ENCODE data around the gene TAP1.
A peak's percentile ranks its signal among the peaks of the same experiment; 100 is the strongest.

Gene TAP1

GRCh38 chr6:32818867-32819266, 34.6 kb downstream of the TAP1 start:
- in situ Hi-C loops (cut with MboI; ENCODE audit: low pct_unique_long_range_greater_than_20kb, low sequenced_read_pairs, unreplicated experiment) = no loop called here
- TF ChIP-seq, protein P1, sequence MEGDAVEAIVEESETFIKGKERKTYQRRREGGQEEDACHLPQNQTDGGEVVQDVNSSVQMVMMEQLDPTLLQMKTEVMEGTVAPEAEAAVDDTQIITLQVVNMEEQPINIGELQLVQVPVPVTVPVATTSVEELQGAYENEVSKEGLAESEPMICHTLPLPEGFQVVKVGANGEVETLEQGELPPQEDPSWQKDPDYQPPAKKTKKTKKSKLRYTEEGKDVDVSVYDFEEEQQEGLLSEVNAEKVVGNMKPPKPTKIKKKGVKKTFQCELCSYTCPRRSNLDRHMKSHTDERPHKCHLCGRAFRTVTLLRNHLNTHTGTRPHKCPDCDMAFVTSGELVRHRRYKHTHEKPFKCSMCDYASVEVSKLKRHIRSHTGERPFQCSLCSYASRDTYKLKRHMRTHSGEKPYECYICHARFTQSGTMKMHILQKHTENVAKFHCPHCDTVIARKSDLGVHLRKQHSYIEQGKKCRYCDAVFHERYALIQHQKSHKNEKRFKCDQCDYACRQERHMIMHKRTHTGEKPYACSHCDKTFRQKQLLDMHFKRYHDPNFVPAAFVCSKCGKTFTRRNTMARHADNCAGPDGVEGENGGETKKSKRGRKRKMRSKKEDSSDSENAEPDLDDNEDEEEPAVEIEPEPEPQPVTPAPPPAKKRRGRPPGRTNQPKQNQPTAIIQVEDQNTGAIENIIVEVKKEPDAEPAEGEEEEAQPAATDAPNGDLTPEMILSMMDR (IDR thresholded peaks at IDR 0.05; ENCODE audit: extremely low read depth, insufficient read depth, missing control alignments) = no peak
- DNase-seq (ENCODE audit: low spot score) = no peak

DNA sequence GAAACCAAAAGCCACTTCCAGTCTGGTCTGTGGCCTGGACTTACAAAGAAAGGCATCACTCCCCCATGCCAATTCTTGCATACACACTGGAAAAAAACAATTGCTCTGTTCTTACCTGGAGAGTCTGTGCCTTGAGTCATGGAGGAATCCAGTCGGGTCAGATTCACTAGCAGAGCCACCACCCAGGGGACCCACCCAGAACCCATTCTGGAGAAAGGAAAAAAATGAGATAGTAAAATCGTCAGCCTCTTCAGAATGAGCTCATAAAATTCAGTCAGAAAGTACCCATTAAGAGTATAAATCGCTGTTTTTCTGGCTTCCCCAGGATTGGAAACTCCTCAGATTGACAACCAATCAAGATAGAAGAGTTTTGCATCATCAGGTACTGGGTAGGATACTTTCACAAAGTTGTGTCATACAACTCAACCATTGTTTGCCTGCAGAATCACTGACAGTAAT, 36.7 kb downstream of the TAP1 start, which contains the start of gene HLA-DOB:
Gene HLA-DOB (minus strand): TSS at position 257 of the 459 bp plus-strand sequence. CDS start 51 bp downstream, at position 206.
- TF ChIP-seq, protein P1 (IDR thresholded peaks at IDR 0.05; ENCODE audit: extremely low read depth, insufficient read depth, missing control alignments) = no peak
- DNase-seq (ENCODE audit: low spot score) = peak; percentile 83
- in situ Hi-C loops (cut with MboI; ENCODE audit: low pct_unique_long_range_greater_than_20kb, low sequenced_read_pairs, unreplicated experiment) = no loop called here

DNA sequence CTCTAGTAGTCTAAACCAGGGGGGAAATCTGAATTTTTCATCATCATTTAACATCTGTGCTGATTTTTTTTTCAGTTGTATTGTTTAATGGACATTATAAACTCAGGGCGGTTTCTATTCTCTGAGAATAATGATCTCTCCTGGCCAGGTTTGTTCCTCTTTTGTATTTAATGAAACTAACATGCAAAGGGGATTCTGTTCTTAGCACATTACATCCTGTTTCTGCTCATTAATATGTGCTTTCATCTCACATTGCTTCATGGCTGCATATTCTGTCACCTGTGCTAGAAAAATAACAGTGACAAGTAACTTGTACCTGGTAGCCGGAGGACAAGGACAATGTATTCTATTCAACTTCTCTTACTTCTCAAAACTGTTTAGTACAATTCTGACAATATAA, 37.5 kb downstream of the TAP1 start:
- peak; percentile 58 for DNase-seq (ENCODE audit: low spot score)
- in situ Hi-C loops (cut with MboI; ENCODE audit: low pct_unique_long_range_greater_than_20kb, low sequenced_read_pairs, unreplicated experiment) = no loop called here
- TF ChIP-seq, protein P1 (IDR thresholded peaks at IDR 0.05; ENCODE audit: extremely low read depth, insufficient read depth, missing control alignments) = no peak

- TF ChIP-seq, protein P1 (IDR thresholded peaks at IDR 0.05; ENCODE audit: extremely low read depth, insufficient read depth, missing control alignments) = no peak
- in situ Hi-C loops (cut with MboI; ENCODE audit: low pct_unique_long_range_greater_than_20kb, low sequenced_read_pairs, unreplicated experiment) = no loop called here
- DNase-seq (ENCODE audit: low spot score) = no peak
Measured at GRCh38 chr6:32815115-32815514, 38.4 kb downstream of the TAP1 start.

DNA sequence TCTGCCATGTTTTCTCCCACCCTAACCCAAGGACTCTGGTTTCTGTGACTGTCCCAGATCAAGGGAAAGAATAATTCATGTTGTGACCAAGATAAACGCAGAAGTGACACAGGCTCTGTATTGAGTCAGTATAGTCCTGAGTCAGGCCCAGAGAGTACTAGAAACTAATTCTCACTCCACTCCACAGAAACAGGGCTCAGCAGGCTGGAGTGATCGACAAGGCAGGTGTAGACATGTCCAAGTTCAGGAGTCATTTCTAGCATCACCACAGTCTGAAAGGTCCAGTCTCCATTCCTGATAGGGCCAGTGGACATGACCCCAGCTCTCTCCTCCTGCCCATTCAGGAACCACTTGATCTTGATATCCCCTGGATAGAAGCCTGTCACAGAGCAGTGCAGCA, 39.4 kb downstream of the TAP1 start:
- DNase-seq (ENCODE audit: low spot score) = no peak

GRCh38 chr6:32809171-32809570, 44.3 kb downstream of the TAP1 start:
- in situ Hi-C loops (cut with MboI; ENCODE audit: low pct_unique_long_range_greater_than_20kb, low sequenced_read_pairs, unreplicated experiment) = no loop called here
- TF ChIP-seq, protein P1 (IDR thresholded peaks at IDR 0.05; ENCODE audit: extremely low read depth, insufficient read depth, missing control alignments) = no peak
- no peak for DNase-seq (ENCODE audit: low spot score)

More for the DNA sequence above, 39.4 kb downstream of the TAP1 start:
- in situ Hi-C loops (cut with MboI; ENCODE audit: low pct_unique_long_range_greater_than_20kb, low sequenced_read_pairs, unreplicated experiment) = no loop called here
- TF ChIP-seq, protein P1 (IDR thresholded peaks at IDR 0.05; ENCODE audit: extremely low read depth, insufficient read depth, missing control alignments) = no peak

Measured in GM13977 (cell line).